GM21825 (cell line): ENCODE measurements around the gene UBE4B.
"Not testable (repeated sequence)": the region's sequence is repeated elsewhere in the genome, so short reads cannot be mapped to it uniquely, and the experiment has no call there.

Experiments used
- ATAC-seq: cut with Tn5 transposase; IDR thresholded peaks from one replicate; pipeline ENCODE4 v1.9.1; 2021; ENCODE audit warnings: mild to moderate bottlenecking, moderate library complexity; ENCODE audit not compliant: unreplicated experiment

The UBE4B gene

DNA sequence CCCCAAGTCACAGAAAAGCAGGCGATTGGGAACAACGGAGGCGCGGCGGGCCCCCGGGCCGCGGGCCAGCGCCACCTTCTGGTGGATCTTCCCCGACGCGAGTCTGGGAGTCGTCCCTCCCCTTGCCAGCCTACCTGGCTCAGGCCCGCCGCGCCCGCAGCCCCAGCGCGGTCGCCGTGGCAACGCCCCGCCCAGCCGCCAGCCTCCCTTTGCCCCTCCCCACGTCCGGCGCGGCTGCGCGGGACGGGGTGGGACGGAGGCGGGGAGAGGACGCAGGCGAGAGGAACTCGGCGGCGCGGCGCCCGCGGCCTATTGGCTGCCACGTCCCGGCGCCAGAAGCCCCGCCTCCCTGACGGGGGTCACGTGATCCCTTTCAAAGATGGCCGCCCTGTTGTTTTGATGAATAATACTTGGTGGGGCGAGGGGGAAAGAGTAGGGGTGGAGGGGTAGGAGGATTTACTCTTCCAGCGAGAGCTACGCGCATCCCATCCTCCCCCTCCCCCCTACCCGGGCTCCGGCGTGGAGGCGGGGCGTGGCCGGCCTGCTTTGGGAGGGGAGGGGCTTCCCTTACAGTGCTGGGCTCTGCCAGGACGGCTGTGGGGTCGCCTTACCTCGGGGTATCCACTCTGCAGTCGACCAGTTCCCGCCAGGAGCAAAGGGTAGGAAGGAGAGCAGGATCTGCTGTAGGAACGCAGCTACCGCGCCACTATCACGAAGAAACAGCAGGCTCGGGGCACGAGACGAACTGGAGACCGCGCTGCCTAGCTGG is at the start of gene UBE4B:
Gene UBE4B (plus strand): TSS at position 369 of the 769 bp plus-strand sequence. CDS start 713 bp downstream, outside the sequence.
- peak; percentile 97 for ATAC-seq

DNA sequence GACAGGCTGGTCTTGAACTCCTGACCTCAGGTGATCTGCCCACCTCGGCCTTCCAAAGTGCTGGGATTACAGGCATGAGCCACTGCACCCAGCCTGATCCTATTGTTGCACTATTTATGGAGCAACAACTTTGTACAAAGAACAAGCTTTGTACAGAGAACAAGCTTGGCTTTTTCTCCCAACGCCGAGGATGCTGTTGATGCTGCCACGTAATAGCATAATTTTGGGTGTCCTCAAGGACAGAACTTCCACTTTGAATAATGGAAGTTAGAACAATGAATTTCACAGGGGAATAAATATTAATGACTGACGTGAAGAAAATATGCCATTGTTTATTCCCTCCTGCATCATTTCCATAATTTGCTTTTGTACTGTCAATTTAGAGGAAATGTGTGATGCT is 48.5 kb upstream of the UBE4B start:
- ATAC-seq = no peak

DNA sequence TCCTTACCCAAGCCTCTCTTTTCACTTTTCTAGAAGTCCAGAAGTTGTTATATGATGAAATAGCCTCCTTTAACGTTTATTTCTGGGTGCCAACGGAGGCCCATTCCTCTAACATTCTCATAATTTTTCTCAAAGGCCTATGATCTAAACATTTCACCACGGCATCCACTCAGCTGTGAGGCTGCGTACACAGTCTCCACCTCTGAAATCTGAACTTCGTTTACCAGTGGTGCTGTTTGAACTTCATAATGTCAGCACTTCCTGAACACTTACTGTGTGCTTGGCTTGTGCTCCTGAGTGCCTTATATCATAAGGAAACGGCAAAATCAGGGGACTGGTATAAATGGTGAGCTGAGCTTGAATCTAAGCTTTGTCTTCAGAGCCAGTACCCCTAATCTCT is 47.8 kb upstream of the UBE4B start:
- no peak for ATAC-seq

DNA sequence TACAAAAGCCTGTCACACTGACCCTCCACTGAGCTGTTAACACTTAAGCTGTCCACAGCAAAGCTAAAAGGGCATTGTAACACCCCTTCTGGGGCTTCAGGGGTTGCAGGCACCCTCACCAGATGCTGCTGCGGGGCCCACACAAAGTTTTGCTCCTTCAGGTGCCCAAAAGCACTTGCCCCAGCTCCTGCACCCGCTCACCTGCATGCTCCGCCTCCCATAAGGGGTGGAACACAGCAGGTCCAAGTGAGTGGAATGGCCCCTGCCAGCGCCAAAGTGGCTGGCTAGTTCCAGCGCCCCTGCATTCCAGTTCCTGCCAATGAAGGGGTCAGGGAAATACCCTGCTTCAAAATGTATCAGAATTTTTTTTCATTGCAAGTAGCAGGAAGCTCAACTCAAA is 43.0 kb upstream of the UBE4B start:
- no peak for ATAC-seq

DNA sequence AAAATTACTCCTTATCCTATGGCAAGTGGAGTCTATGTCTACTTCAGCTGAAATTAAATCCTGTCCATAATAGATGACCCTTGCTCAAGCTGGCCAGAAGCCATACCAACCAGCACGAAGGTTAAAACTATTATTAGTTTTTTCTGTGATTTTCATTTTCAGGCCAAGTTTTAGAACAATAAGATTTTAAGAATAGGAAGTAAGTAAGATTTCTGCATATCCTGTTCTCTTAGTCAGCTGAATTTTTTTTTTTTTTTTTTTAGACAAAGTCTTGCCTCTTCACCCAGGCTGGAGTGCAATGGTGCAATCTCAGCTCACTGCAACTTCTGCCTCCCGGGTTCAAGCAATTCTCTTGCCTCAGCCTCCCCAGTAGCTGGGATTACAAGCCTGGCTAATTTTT is 41.8 kb upstream of the UBE4B start:
- no peak for ATAC-seq

DNA sequence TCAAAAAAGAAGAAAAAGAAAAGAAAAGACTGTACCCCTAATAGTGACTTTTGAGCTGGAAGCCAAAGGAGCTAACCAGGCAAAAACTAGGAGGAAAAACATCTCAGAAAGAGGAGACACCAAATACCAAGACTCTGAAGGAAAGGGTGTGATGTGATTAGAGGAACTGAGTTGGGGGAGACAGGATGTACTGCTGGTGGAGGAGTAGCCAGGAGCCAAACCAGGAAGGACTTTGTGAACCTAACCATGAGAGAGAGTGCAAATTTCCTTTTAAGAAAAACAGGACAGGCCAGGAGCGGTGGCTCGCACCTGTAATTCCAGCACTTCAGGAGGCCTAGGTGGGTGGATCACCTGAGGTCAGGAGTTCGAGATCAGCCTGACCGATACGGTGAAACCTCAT is 39.8 kb upstream of the UBE4B start:
- ATAC-seq = no peak

DNA sequence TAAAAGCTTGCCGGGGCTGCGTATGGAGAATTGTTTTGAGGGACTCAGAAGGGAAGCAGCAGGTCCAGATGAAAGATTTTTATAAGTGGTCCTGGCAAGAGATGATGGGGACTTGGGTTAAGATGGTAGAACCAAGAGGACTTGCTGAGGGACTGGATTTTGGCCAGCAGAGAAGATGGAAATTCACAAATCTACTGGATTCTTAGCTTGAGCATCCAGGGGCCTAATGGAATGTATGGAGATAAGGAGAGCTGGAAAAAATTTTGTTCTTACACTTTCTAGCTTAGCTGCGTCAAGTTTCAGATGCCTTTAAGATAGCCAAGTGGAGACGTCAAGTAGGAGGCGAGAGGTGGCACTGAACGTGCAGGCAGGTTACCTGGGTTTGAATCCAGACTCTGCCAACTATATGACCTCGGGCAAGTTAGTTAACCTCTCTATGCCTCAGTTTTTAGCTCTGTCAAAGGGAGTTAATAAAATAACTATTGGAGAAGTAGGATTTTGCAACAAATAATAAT is 39.1 kb upstream of the UBE4B start:
- ATAC-seq = no peak

DNA sequence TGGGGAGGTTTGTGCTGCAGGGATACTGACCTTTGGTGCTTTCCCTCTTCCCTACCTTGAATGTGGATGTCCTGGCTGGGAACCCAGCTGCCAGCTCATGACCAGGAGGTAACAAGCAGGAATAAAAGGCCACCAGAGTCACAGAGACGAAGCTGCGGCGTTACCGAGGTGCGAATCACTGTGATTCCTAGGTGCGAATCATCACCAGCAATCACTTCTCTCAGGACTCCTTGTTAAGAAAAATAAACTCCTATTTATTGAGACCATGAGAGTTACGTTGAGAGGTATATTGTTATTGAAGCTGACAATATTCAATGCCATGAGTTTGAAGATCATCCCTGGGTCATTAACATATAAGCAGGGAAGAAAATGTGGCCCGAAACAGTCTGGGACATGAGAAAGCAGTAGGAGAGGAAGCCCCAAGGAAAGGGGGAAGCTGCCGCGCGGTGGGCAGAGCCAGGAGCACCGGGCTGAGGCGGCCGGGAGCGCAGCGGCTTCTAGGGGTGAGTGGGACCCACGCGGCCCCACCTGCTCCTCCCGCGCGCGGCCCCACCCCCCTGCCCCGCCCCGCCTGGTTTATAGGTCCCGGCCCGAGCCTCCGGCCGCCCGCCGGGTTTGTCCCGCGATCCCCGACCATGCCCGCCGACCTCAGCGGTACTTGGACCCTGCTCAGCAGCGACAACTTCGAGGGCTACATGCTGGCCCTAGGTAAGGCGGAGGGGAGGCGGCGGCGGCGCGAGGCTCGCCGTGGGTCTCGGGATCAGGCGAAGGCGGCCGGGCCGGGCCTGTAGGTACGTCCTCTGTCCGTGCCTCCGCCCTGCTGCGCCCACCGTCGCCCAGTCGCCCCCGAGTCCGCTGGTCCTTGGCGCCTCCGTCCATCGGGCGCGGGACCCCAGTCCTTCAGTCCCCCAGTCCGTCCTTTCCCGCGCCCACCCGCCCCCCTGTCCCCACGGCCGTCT is 35.9 kb upstream of the UBE4B start, which contains the start of gene RBP7:
Gene RBP7 (plus strand): TSS at position 605 of the 959 bp plus-strand sequence. CDS start 31 bp downstream, at position 636.
- ATAC-seq = no peak

DNA sequence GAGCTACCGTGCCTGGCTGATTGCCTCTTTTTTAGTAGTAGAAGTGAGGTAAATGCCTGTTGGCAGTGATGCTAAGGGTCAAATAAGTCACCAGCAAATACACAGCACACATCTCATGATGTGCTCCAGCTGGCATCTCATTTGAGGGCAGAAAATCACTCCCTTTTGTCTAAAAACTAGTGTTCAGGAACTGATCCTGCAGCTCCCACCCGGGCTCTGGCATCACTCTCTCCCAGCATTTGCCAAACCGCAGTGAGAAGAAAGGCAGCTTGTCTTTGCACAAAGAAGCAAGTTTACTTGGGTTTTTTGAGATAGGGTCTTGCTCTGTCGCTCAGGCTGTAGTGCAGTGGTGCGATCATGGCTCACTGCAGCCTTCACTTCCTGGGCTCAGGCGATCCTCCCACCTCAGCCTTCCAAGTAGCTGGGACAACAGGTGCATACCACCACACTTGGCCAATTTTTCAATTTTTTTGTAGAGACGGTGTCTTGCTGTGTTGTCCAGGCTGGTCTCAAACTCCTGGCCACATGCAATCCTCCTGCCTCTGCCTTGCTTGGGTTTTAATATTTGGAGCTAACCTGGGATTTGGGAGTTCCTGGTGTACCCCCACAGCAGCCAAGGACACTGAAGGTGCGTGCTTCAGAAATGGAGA is 31.6 kb upstream of the UBE4B start:
- ATAC-seq = no peak

DNA sequence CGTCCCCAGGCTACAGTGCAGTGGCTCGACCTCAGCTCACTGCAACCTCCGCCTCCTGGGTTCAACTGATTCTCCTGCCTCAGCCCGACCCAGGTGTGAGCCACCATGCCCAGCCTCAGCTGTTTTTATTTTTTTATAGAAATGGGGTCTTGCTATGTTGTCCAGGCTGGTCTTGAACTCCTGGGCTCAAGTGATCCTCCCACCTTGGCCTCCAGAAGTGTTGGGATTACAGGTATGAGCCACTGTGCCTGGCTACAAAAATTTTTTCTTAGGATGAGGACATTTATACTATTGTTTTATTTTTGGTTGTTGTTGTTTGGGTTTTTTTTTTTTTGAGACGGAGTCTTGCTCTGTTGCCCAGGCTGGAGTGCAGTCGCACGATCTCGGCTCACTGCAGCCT is 27.5 kb upstream of the UBE4B start:
- ATAC-seq = not testable (repeated sequence)

DNA sequence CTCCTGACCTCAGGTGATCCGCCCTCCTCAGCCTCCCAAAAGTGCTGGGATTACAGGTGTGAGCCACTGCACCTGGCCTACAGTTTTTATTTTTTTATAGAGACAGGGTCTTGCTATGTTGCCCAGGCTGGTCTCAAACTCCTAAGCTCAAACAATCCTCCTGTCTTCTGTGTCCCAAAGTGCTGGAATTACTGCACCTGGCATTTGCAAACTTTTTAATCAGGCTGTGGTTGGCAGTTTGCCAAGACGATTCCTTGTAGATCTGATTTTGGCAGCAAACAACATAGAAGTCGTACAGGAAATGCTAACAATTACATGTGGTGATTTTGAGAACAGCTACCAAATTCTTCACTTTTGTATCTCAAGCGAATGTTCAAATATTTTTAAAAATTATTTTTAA is 25.6 kb upstream of the UBE4B start:
- ATAC-seq = no peak

DNA sequence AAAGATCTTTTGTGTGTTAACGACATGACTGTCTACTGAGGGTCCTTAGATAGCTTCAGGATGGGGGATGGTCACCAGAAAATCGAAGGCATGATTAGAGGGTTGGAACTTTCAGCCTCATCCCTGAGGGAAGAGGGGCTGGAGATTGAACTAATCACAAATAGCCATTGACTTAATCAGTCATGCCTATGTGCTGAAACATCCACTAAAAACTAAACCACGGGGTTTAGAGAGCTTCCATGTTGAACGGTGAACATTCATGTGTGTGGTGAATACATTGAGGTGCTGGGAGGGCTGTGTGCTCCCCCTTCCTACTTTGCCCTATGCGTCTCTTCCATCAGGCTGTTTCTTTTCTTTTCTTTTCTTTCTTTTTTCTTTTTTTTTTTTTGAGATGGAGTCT is 18.7 kb upstream of the UBE4B start:
- no peak for ATAC-seq

DNA sequence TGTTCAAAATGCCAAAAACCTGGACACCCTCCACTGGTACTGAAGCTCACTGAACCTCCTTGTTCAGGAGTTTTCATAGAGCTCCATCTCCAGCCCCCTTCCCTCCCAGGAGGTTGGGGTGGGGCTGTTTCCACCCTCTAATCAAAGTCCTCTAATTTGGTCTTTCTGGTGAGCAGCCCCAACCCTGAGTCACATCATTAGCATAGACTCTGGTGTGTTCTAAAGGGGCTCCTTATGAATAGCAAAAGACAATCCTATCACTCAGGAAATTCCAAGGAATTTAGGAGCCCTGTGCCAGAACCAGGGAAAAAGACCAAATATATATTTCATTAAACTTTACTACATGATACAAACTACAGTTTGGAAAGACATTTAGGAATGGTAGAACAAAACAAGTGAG is 13.2 kb upstream of the UBE4B start:
- no peak for ATAC-seq

DNA sequence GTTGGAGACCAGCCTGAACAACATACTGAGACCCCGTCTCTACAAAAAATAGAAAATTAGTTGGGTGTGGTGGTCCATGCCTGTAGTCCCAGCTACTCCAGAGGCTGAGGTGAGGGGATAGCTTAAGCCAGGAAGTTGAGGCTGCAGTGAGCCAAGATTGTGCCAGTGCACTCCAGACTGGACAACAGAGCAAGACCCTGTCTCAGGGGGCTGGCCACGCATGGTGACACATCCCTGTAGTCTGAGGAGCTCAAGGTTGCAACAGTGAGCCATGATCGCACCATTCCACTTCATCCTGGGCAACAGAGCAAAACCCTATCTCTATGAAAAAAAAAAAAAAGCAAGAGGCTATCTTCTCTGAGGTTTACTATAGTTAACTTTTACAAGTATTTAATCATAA is 12.7 kb upstream of the UBE4B start:
- no peak for ATAC-seq

DNA sequence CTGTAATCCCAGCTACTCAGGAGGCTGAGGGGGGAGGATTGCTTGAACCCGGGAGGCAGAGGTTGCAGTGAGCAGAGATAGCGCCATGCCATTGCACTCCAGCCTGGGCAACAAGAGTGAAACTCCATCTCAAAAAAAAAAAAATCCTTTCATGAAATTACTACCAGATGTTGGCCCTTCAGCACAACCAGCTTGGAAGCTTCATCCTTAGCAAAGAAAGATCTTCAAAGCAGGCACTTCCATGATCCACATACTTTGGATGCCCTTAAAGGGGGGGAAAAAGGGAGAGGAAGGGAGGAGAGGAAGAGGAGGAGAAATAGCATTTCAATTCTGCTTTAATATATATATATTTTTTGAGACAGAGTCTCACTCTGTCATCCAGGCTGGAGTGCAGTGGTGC is 12.1 kb upstream of the UBE4B start:
- not testable (repeated sequence) for ATAC-seq

DNA sequence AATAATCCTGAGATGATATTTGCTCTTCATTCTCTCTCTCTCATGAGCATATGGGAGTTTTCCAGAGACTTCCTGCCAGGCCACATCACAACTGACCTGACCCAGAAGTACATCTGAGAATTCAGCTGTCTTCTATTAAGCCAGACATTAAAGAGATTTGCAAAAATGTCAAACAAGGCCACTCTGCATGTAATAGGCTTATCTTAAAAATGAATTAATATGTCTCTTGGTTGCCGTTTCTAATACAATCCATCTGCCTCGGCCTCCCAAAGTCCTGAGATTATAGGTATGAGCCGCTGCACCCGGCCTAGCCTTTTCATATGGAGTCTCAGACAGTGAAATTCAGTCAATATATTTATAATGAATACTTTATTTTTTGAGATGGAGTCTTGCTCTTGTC is 10.8 kb upstream of the UBE4B start:
- ATAC-seq = not testable (repeated sequence)

DNA sequence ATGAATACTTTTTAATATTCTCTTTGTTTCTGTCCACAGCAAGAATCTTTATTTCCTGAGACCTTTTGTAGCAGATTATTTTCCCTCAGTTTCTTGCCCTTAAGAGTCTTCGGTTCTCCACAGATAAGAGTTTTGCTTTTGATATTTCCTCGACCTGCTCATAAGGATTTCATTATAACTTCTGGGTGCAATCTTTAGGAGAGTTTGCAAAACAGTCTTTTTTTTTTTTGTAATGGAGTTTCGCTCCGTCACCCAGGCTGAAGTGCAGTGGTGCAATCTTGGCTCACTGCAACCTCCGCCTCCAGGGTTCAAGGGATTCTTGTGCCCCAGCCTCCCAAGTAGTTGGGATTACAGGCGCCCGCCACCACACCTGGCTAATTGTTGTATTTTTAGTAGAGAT is 10.1 kb upstream of the UBE4B start:
- ATAC-seq = no peak

DNA sequence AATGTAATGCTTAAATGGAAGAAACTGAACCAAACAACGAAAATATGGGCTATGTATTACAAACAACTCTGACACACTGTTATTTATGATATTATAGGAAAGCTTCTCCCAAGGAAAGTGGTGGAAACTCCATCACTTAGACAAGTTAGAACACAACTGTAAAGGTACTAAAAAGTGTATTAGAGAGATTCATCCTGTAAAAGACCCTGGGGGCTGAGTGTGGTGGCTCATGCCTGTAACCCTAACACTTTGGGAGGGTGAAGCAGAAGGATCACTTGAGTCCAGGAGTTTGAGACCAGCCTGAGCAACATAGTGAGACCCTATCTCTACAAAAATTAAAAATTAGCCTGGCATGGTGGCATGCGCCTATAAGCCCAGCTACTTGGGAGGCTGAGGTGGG is 7.4 kb upstream of the UBE4B start:
- no peak for ATAC-seq

DNA sequence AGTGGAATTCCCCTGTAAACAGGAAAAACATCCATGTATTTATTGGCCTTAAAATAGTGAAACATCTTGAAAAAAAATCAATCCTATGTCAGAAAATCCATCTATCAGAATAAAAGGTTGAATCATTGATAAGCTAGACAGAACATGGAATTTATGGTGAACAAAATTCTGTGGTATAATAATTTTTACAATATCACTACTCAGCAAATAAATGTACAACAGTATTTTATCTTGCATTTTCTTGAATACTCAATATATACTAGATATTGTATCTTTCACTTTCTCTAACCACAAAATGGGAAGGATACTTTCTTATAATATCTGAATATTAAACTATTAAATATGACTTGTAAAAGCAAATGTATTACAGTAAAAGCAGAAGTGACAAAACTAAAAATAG is 5.7 kb upstream of the UBE4B start:
- ATAC-seq = no peak

DNA sequence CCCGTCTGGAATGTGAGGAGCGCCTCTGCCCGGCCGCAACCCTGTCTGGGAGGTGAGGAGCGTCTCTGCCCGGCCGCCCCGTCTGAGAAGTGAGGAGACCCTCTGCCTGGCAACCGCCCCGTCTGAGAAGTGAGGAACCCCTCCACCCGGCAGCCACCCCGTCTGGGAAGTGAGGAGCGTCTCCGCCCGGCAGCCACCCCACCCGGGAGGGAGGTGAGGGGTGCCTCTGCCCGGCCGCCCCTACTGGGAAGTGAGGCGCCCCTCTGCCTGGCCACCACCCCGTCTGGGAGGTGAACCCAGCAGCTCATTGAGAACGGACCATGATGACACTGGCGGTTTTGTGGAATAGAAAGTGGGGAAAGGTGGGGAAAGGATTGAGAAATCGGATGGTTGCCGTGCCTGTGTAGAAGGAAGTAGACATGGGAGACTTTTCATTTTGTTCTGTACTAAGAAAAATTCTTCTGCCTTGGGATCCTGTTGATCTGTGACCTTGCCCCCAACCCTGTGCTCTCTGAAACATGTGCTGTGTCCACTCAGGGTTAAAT is 3.7 kb upstream of the UBE4B start:
- not testable (repeated sequence) for ATAC-seq

DNA sequence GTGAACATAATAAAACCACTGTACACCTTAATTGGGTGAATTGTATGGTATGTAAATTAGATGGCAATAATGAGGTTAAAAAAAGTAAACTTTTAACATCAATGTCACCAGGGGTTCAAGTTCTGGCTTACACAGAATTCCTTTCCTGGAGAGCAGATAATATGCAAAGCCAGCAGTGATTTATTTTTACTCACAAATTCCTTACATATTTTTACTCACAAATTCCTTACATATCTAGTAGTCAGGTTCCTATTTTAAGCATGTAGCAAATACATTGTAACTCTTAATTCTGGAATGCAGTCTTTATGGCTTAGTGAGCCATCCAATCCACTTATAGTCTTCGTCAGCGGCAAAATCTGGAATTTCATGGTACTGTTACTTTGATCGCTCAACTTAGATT is 1.3 kb upstream of the UBE4B start:
- no peak for ATAC-seq
